ENCODE results near the gene ROR2. TPM values are rescaled to one million over a fixed set of nuclear protein-coding genes. Genes with fewer than 3 reads are reported as not detected.
A peak's percentile ranks its signal among the peaks of the same experiment; 100 is the strongest.
"Not testable (repeated sequence)": the region's sequence is repeated elsewhere in the genome, so short reads cannot be mapped to it uniquely, and the experiment has no call there.

ROR2 gene
- total and polyA plus RNA-seq, 11 donors, result 0.18 to 9.0 (median 0.49) TPM

- no peak overlapping the region for H3K4me3 ChIP-seq
- H3K9me3 ChIP-seq, result peaks cover 0 to 3% (median 0%) of the 10 kb centered on the region in 12 donors
- intact Hi-C loops (cut with DNase I), result no loop called here
- no peaks in the 10 kb centered on the region for H3K27me3 ChIP-seq
- H3K4me1 ChIP-seq, result peaks cover 0 to 7% (median 0%) of the 10 kb centered on the region in 12 donors
- DNase-seq (no peak), ATAC-seq (no peak)
- WGBS, 4 donors, result 64 to 69% (median 67%) methylated on average over 3 of the region's 3 CpGs
- TF ChIP-seq POLR2A (IDR thresholded peaks at IDR 0.05) (no peak), CTCF (IDR thresholded peaks at IDR 0.05) (no peak)
- no peaks in the 10 kb centered on the region for H3K36me3 ChIP-seq
- H3K27ac ChIP-seq, result no peak overlapping the region
Observed at GRCh38 chr9:91541734-91542133, 408.3 kb downstream of the ROR2 start.

DNA sequence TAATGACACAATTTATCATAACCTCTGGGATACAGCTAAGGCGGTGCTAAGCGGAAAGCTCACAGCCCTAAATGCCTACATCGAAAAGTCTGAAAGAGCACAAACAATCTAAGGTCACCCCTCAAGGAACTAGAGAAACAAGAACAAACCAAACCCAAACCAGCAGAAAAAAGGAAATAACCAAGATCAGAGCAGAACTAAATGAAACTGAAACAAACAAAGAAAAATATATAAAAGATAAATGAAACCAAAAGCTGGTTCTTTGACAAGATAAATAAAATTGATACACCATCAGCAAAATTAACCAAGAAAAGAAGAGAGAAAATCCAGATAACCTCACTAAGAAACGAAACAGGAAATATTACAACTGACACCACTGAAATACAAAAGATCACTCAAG lies 409.5 kb downstream of the ROR2 start:
- H3K27me3 ChIP-seq; H3K4me1 ChIP-seq; H3K4me3 ChIP-seq; ATAC-seq; H3K36me3 ChIP-seq; intact Hi-C loops (cut with DNase I); H3K9me3 ChIP-seq; DNase-seq: not testable (repeated sequence)
- H3K27ac ChIP-seq, result peak overlapping the region in 1 of 12 donors; percentile 37
- 84 to 91% (median 87%) methylated on average over 4 of the region's 4 CpGs for WGBS, 4 donors

DNA sequence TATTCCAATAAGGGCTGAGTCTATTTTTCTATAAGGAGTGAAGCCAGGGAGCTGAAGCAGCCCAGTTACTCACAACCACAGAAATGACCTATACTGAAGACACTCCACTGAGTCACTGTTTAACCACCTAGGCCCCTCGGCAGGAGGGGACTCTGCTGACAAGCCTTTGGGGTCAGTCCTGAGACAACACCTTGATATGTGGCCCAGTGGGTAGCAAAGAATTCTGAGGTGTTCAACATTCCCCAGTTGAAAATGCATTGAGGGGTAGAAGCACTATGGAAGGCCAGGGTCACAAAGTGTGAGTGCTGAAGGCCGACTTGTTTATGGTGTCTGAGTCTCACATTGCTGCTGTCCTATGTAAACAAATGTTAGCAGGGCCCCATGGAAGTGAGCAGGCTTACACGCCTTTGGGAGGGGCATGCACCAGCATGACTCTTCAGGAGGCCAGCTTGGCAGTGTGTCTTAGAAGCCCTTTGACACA lies 413.8 kb downstream of the ROR2 start:
- 56 to 65% (median 63%) methylated on average over 3 of the region's 3 CpGs for WGBS, 4 donors
- DNase-seq, result no peak
- Histone ChIP-seq H3K27me3 (peaks cover 0 to 9% (median 0%) of the 10 kb centered on the region in 9 donors), H3K4me1 (peaks cover 0 to 7% (median 0%) of the 10 kb centered on the region in 12 donors), H3K36me3 (no peaks in the 10 kb centered on the region), H3K27ac (no peak overlapping the region), H3K4me3 (no peak overlapping the region), H3K9me3 (peaks cover 0 to 3% (median 0%) of the 10 kb centered on the region in 12 donors)
- ATAC-seq, result no peak
- intact Hi-C loops (cut with DNase I), result no loop called here
- TF ChIP-seq CTCF (IDR thresholded peaks at IDR 0.05), result no peak
- TF ChIP-seq POLR2A (IDR thresholded peaks at IDR 0.05), result no peak

DNA sequence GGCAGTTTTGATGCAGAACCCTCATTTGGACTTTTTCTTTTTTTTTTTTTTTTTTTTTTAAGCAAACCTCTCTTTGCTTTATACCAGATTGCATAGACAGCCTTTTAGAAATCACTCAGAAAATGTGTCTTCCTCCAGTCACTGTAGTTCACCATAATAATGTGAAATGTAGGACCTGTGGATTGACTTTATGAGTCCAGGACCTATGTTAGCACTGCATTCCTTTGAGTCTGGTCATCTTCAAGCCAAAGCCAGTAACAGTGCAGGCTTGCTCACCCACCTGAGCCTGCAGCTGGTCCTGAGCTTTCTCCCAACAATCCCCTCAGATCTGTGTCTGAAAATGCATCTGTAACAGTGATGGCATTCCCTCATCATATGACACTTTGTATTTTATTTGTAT lies 415.7 kb downstream of the ROR2 start:
- intact Hi-C loops (cut with DNase I), result no loop called here
- no peaks in the 10 kb centered on the region for H3K36me3 ChIP-seq
- DNase-seq (no peak), ATAC-seq (no peak)
- no peak overlapping the region for H3K27ac ChIP-seq
- peaks cover 0 to 3% (median 0%) of the 10 kb centered on the region in 12 donors for H3K9me3 ChIP-seq
- H3K27me3 ChIP-seq, result peaks cover 0 to 9% (median 0%) of the 10 kb centered on the region in 9 donors
- TF ChIP-seq POLR2A (IDR thresholded peaks at IDR 0.05) (no peak), CTCF (IDR thresholded peaks at IDR 0.05) (no peak)
- no peaks in the 10 kb centered on the region for H3K4me1 ChIP-seq
- no peak overlapping the region for H3K4me3 ChIP-seq

GRCh38 chr9:91533382-91533781 lies 416.6 kb downstream of the ROR2 start:
- Histone ChIP-seq H3K9me3 (peaks cover 0 to 3% (median 0%) of the 10 kb centered on the region in 12 donors), H3K36me3 (no peaks in the 10 kb centered on the region), H3K4me3 (no peak overlapping the region), H3K4me1 (no peaks in the 10 kb centered on the region), H3K27ac (no peak overlapping the region), H3K27me3 (peaks cover 0 to 9% (median 0%) of the 10 kb centered on the region in 9 donors)
- no peak for DNase-seq
- TF ChIP-seq CTCF (IDR thresholded peaks at IDR 0.05), result no peak
- no peak for TF ChIP-seq POLR2A (IDR thresholded peaks at IDR 0.05)
- no peak for ATAC-seq
- intact Hi-C loops (cut with DNase I), result no loop called here
- 79 to 87% (median 81%) methylated on average over 7 of the region's 7 CpGs for WGBS, 4 donors

Data from heart left ventricle (tissue), 16 donors.